IgD-negative memory B cell (primary cell): ENCODE measurements around the gene TPRN. TPM values are rescaled to one million over a fixed set of nuclear protein-coding genes. Genes with fewer than 3 reads are reported as not detected.
"Not testable (repeated sequence)": the region's sequence is repeated elsewhere in the genome, so short reads cannot be mapped to it uniquely, and the experiment has no call there.

Source experiments
- H3K27ac Mint-ChIP-seq, 3 donors: one replicate each; pipeline ENCODE4 v1.8.0; 2020 to 2022; ENCODE audit warnings: mild to moderate bottlenecking in 3 of 3, mixed read lengths in 3 of 3, moderate library complexity in 1 of 3
- H3K27me3 Mint-ChIP-seq: one replicate; pipeline ENCODE4 v1.8.0; 2021; ENCODE audit warnings: mixed read lengths
- H3K36me3 Mint-ChIP-seq: one replicate; pipeline ENCODE4 v1.8.0; 2020; ENCODE audit warnings: mild to moderate bottlenecking, mixed read lengths
- H3K4me1 Mint-ChIP-seq, 3 donors: one replicate each; pipeline ENCODE4 v1.8.0; 2020 to 2022; ENCODE audit warnings: mixed read lengths in 3 of 3, mild to moderate bottlenecking in 1 of 3
- H3K4me3 Mint-ChIP-seq, 4 donors: one replicate each; pipeline ENCODE4 v1.8.0; 2020 to 2022; ENCODE audit warnings: mild to moderate bottlenecking in 4 of 4, mixed read lengths in 4 of 4, moderate library complexity in 3 of 4
- H3K9me3 Mint-ChIP-seq, 3 donors: one replicate each; pipeline ENCODE4 v1.8.0; 2020 to 2021; ENCODE audit warnings: mixed read lengths in 3 of 3, mild to moderate bottlenecking in 1 of 3
- polyA plus RNA-seq: library from polyadenylated mRNA; unstranded; fragments of 300-500 nt; fragmentation: Illumina TruSeq; gene quantifications from one replicate; pipeline ENCODE4 v1.2.3, GENCODE V29; 2021

Gene TPRN
- polyA plus RNA-seq, 1 donor from 2014 or later = 0.66 TPM

- peak overlapping the region; percentile 83 to 86 (median 85) for H3K4me3 Mint-ChIP-seq
- peaks cover 11 to 16% (median 12%) of the 10 kb centered on the region in 3 donors for H3K4me1 Mint-ChIP-seq
Measured at GRCh38 chr9:137240318-137240840, 39.8 kb upstream of the TPRN start.

GRCh38 chr9:137239541-137240200 is 39.1 kb upstream of the TPRN start:
- not testable (repeated sequence) for H3K9me3 Mint-ChIP-seq, H3K27me3 Mint-ChIP-seq, H3K36me3 Mint-ChIP-seq
- Mint-ChIP-seq H3K4me1 (peaks cover 17 to 23% (median 19%) of the 10 kb centered on the region in 3 donors), H3K4me3 (peak overlapping the region; percentile 74 to 86 (median 79)), H3K27ac (peak overlapping the region in 2 of 3 donors; percentile 63 to 73)

More at GRCh38 chr9:137240318-137240840, 39.8 kb upstream of the TPRN start:
- Mint-ChIP-seq H3K27ac (peak overlapping the region in 2 of 3 donors; percentile 63 to 91), H3K9me3 (no peaks in the 10 kb centered on the region), H3K27me3 (no peaks in the 10 kb centered on the region), H3K36me3 (no peaks in the 10 kb centered on the region)

GRCh38 chr9:137237759-137238726 is 37.5 kb upstream of the TPRN start:
- Mint-ChIP-seq H3K36me3 (no peaks in the 10 kb centered on the region), H3K9me3 (no peaks in the 10 kb centered on the region), H3K27ac (no peak overlapping the region), H3K4me3 (peak overlapping the region in 1 of 4 donors; percentile 54), H3K4me1 (peaks cover 11 to 22% (median 21%) of the 10 kb centered on the region in 3 donors), H3K27me3 (no peaks in the 10 kb centered on the region)

GRCh38 chr9:137236936-137237421 is 36.4 kb upstream of the TPRN start:
- H3K36me3 Mint-ChIP-seq = no peaks in the 10 kb centered on the region
- peak overlapping the region in 1 of 3 donors; percentile 73 for H3K27ac Mint-ChIP-seq
- H3K4me1 Mint-ChIP-seq = peaks cover 11 to 15% (median 15%) of the 10 kb centered on the region in 3 donors

GRCh38 chr9:137236238-137236935 is 35.8 kb upstream of the TPRN start:
- H3K9me3 Mint-ChIP-seq = no peaks in the 10 kb centered on the region
- H3K27me3 Mint-ChIP-seq = no peaks in the 10 kb centered on the region
- H3K27ac Mint-ChIP-seq = peak overlapping the region in 1 of 3 donors; percentile 73
- H3K4me1 Mint-ChIP-seq = peaks cover 11 to 15% (median 15%) of the 10 kb centered on the region in 3 donors
- H3K4me3 Mint-ChIP-seq = peak overlapping the region in 3 of 4 donors; percentile 37 to 60 (median 43)
- H3K36me3 Mint-ChIP-seq = no peaks in the 10 kb centered on the region

More at GRCh38 chr9:137236936-137237421, 36.4 kb upstream of the TPRN start:
- Mint-ChIP-seq H3K27me3 (no peaks in the 10 kb centered on the region), H3K9me3 (no peaks in the 10 kb centered on the region), H3K4me3 (peak overlapping the region in 1 of 4 donors; percentile 37)

GRCh38 chr9:137235424-137236237 is 35.1 kb upstream of the TPRN start:
- H3K27me3 Mint-ChIP-seq = no peaks in the 10 kb centered on the region
- no peaks in the 10 kb centered on the region for H3K9me3 Mint-ChIP-seq
- peaks cover 6 to 15% (median 15%) of the 10 kb centered on the region in 3 donors for H3K4me1 Mint-ChIP-seq
- H3K4me3 Mint-ChIP-seq = peak overlapping the region in 2 of 4 donors; percentile 38 to 92
- H3K36me3 Mint-ChIP-seq = no peaks in the 10 kb centered on the region
- peak overlapping the region in 1 of 3 donors; percentile 73 for H3K27ac Mint-ChIP-seq

GRCh38 chr9:137234758-137235423 is 34.4 kb upstream of the TPRN start:
- Mint-ChIP-seq H3K36me3 (no peaks in the 10 kb centered on the region), H3K4me3 (peak overlapping the region; percentile 36 to 92 (median 57)), H3K27ac (peak overlapping the region in 1 of 3 donors; percentile 13), H3K27me3 (no peaks in the 10 kb centered on the region), H3K4me1 (peaks cover 6 to 15% (median 15%) of the 10 kb centered on the region in 3 donors), H3K9me3 (no peaks in the 10 kb centered on the region)

- Mint-ChIP-seq H3K36me3 (no peaks in the 10 kb centered on the region), H3K27me3 (peaks cover 3% of the 10 kb centered on the region), H3K9me3 (no peaks in the 10 kb centered on the region), H3K4me1 (peaks cover 6 to 15% (median 13%) of the 10 kb centered on the region in 3 donors), H3K4me3 (peak overlapping the region in 1 of 4 donors; percentile 52), H3K27ac (no peak overlapping the region)
Measured at GRCh38 chr9:137234055-137234697, 33.6 kb upstream of the TPRN start.

GRCh38 chr9:137233143-137233980 is 32.8 kb upstream of the TPRN start:
- H3K4me1 Mint-ChIP-seq = peaks cover 6 to 13% (median 10%) of the 10 kb centered on the region in 3 donors
- no peaks in the 10 kb centered on the region for H3K36me3 Mint-ChIP-seq
- H3K9me3 Mint-ChIP-seq = no peaks in the 10 kb centered on the region
- H3K4me3 Mint-ChIP-seq = no peak overlapping the region
- H3K27ac Mint-ChIP-seq = no peak overlapping the region
- peaks cover 3% of the 10 kb centered on the region for H3K27me3 Mint-ChIP-seq

GRCh38 chr9:137232510-137232909 is 32.0 kb upstream of the TPRN start:
- Mint-ChIP-seq H3K36me3 (no peaks in the 10 kb centered on the region), H3K27me3 (peaks cover 5% of the 10 kb centered on the region), H3K4me1 (peaks cover 6 to 11% (median 11%) of the 10 kb centered on the region in 3 donors)

GRCh38 chr9:137232101-137232500 is 31.6 kb upstream of the TPRN start:
- Mint-ChIP-seq H3K27ac (no peak overlapping the region), H3K27me3 (peaks cover 6% of the 10 kb centered on the region)

More at GRCh38 chr9:137232510-137232909, 32.0 kb upstream of the TPRN start:
- Mint-ChIP-seq H3K27ac (no peak overlapping the region), H3K9me3 (no peaks in the 10 kb centered on the region), H3K4me3 (no peak overlapping the region)

More at GRCh38 chr9:137232101-137232500, 31.6 kb upstream of the TPRN start:
- H3K36me3 Mint-ChIP-seq = no peaks in the 10 kb centered on the region
- peaks cover 6 to 11% (median 11%) of the 10 kb centered on the region in 3 donors for H3K4me1 Mint-ChIP-seq
- H3K9me3 Mint-ChIP-seq = no peaks in the 10 kb centered on the region
- no peak overlapping the region for H3K4me3 Mint-ChIP-seq
